K562 treated with DMSO at 1 percent for 4 hours (cell line): ENCODE results near the gene KLF17. TPM values are rescaled to one million over a fixed set of nuclear protein-coding genes. Genes with fewer than 3 reads are reported as not detected.

ENCODE experiments used
- total RNA-seq: library from RNA; unstranded; fragments of 300-600 nt; gene quantifications from 2 replicates; pipeline ENCODE4 v1.2.3, GENCODE V29; 2022; ENCODE audit not compliant: insufficient read depth

KLF17 gene
- total RNA-seq: not detected in 2 replicates

DNA sequence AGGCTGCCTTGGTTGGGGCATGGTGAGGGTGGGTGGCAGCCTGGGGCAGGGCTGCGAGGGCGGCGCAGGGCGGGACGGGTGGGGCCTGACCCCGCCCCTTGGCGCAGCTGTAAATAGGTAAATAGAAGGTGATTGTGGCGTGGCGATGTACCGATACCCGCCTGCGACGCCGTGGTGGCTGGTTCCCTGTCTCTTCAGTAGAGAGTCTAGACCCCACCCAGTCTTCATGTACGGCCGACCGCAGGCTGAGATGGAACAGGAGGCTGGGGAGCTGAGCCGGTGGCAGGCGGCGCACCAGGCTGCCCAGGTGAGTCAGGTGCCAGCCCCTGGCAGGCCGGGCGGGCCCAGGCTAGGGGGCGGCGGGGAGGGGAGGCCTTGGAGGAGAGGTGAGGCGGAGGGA is at the start of gene KLF17:
TSS of gene KLF17 (plus strand) at position 140 of the 400 bp plus-strand sequence. CDS start at position 227, 87 bp downstream.

GRCh38 chr1:44141531-44141930 is 22.9 kb downstream of the KLF17 start, which contains the start of gene KLF18:
KLF18 (minus strand) TSS chr1:44141631; CDS start chr1:44141631, 0 bp downstream.

Other genes starting within 250 kb of the KLF17 start
- 1.5 TPM in 1 of 2 replicates, not detected in the other for gene ARTN, start 185.0 kb upstream of the KLF17 start, total RNA-seq
- gene IPO13, start 171.9 kb upstream of the KLF17 start, total RNA-seq: 28.4 and 34.7 TPM in 2 replicates
- gene DPH2, start 148.8 kb upstream of the KLF17 start, total RNA-seq: 18.9 and 26.0 TPM in 2 replicates
- 537 and 546 TPM in 2 replicates for gene ATP6V0B, start 143.9 kb upstream of the KLF17 start, total RNA-seq
- gene B4GALT2, start 139.6 kb upstream of the KLF17 start, total RNA-seq: 43.6 and 53.3 TPM in 2 replicates
- 1.2 and 2.2 TPM in 2 replicates for gene CCDC24, start 127.2 kb upstream of the KLF17 start, total RNA-seq
- gene SLC6A9, start 87.4 kb upstream of the KLF17 start, total RNA-seq: 34.5 and 57.1 TPM in 2 replicates
- not detected in 2 replicates for gene KLF18, start 22.8 kb downstream of the KLF17 start, total RNA-seq
- gene DMAP1, start 94.7 kb downstream of the KLF17 start, total RNA-seq: 21.2 and 22.6 TPM in 2 replicates
- 49.0 and 56.3 TPM in 2 replicates for gene ERI3, start 236.4 kb downstream of the KLF17 start, total RNA-seq